ENCODE results near the gene GRIP2. TPM values are rescaled to one million over a fixed set of nuclear protein-coding genes. Genes with fewer than 3 reads are reported as not detected.

GRIP2 gene
- total RNA-seq, 4 donors from 2014 or later = 0.80 to 12.4 (median 1.4) TPM; not detected in 1

- Histone ChIP-seq H3K27ac (no peak overlapping the region), H3K4me3 (no peak overlapping the region), H3K9me3 (no peaks in the 10 kb centered on the region), H3K27me3 (no peaks in the 10 kb centered on the region), H3K4me1 (peaks cover 0 to 3% (median 0%) of the 10 kb centered on the region in 4 donors), H3K36me3 (no peaks in the 10 kb centered on the region)
- no peak for TF ChIP-seq CTCF (IDR thresholded peaks at IDR 0.05)
- TF ChIP-seq POLR2A (IDR thresholded peaks at IDR 0.05) = no peak
- DNase-seq = no peak
Measured at GRCh38 chr3:14537590-14538450, 2.3 kb downstream of the GRIP2 start.

- no peak for DNase-seq
- Histone ChIP-seq H3K4me1 (peaks cover 0 to 6% (median 0%) of the 10 kb centered on the region in 4 donors), H3K27me3 (no peaks in the 10 kb centered on the region), H3K36me3 (no peaks in the 10 kb centered on the region), H3K9me3 (no peaks in the 10 kb centered on the region), H3K4me3 (no peak overlapping the region), H3K27ac (no peak overlapping the region)
- TF ChIP-seq CTCF (IDR thresholded peaks at IDR 0.05) = no peak
- no peak for TF ChIP-seq POLR2A (IDR thresholded peaks at IDR 0.05)
Measured at GRCh38 chr3:14536837-14537589, 3.1 kb downstream of the GRIP2 start.

- Histone ChIP-seq H3K4me3 (no peak overlapping the region), H3K27me3 (no peaks in the 10 kb centered on the region), H3K27ac (no peak overlapping the region), H3K4me1 (peaks cover 0 to 6% (median 0%) of the 10 kb centered on the region in 4 donors), H3K9me3 (no peaks in the 10 kb centered on the region), H3K36me3 (no peaks in the 10 kb centered on the region)
- TF ChIP-seq CTCF (IDR thresholded peaks at IDR 0.05) = no peak
- no peak for TF ChIP-seq POLR2A (IDR thresholded peaks at IDR 0.05)
- DNase-seq = no peak
Measured at GRCh38 chr3:14536055-14536815, 3.9 kb downstream of the GRIP2 start.

- Histone ChIP-seq H3K36me3 (no peaks in the 10 kb centered on the region), H3K4me3 (no peak overlapping the region), H3K27me3 (no peaks in the 10 kb centered on the region), H3K27ac (no peak overlapping the region), H3K9me3 (no peaks in the 10 kb centered on the region), H3K4me1 (peaks cover 0 to 6% (median 0%) of the 10 kb centered on the region in 4 donors)
- no peak for DNase-seq
- TF ChIP-seq CTCF (IDR thresholded peaks at IDR 0.05) (no peak), POLR2A (IDR thresholded peaks at IDR 0.05) (no peak)
Measured at GRCh38 chr3:14535616-14536015, 4.5 kb downstream of the GRIP2 start.

- Histone ChIP-seq H3K27me3 (no peaks in the 10 kb centered on the region), H3K36me3 (no peaks in the 10 kb centered on the region), H3K27ac (no peak overlapping the region), H3K4me1 (peaks cover 0 to 6% (median 0%) of the 10 kb centered on the region in 4 donors), H3K9me3 (no peaks in the 10 kb centered on the region), H3K4me3 (no peak overlapping the region)
- DNase-seq = no peak
- TF ChIP-seq CTCF (IDR thresholded peaks at IDR 0.05) = no peak
- TF ChIP-seq POLR2A (IDR thresholded peaks at IDR 0.05) = no peak
Measured at GRCh38 chr3:14534516-14535191, 5.5 kb downstream of the GRIP2 start.
